NCI-H1092 (cell line): ENCODE results near the gene M6PR.
"Not testable (repeated sequence)": the region's sequence is repeated elsewhere in the genome, so short reads cannot be mapped to it uniquely, and the experiment has no call there.

Experiments
- DNase-seq: peaks from one replicate; lab custom pipeline; 2025; lab: John Stamatoyannopoulos, UW

Gene M6PR

DNA sequence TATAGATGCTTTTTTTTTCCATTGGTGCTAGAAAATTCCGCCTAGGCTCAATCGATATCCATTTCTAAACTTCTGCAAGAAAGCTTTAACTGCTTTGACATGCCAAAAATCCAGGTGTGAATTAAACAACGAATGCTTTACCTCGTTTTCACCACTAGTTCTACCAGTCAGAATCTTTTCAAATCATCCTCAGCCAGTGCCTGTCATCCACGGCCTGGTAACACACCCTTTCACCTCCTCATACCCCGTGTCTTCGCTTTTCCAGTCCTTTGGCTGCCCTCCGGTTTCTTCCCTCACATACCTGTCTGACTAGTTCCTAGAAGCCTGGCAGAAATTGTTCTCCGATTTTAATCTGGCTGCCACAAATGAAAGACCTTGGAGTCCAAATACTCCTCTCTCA, 36.5 kb downstream of the M6PR start:
- DNase-seq: peak; percentile 12

DNA sequence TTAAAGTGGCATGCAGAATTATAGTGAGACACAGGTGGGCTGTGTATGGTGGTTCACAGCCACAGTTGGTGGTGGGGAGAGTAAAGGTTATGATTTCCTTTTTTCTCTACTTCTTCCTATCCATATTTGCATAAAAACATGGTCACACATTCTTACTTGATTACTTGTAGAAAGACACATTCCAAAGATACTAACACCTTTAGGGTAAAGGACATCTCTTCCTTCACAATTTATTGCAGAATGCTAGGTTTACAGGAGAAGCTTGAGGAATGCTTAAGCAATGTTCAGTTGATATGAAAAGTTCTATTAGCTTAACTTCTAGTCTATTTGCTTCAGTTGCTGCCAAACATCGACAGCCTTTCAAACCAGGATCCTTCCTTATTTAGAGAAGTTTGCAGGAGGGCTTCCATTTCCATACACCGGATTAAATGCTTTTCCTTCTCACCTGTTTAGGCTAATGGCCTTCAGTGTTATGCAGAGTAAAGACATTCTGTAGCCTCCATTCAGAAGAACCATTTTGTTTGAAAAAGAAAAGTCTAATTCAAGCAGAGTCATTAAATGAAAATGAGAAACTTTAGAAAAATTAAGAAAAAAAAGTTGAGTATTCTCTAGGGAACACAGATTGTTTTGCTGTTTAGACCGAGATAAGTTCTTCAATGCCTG, 37.7 kb downstream of the M6PR start:
- no peak for DNase-seq

DNA sequence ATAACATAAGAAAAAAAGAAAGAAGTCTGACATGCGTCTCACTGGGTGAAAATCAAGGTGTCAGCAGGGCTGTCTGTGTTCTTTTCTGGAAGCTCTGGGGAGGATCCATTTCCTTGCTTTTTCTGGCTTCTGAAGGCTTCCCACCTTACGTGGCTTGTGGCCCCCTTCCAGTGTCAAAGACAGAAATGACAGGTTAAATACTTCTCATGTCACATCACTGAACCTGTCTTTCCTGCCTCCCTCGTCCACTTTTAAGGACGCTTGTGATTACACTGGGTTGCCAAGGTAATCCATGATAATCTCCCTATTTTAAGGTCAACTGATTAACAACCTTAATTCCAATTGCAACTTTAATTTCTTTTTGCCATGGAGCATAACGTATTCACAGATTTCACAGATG, 39.7 kb downstream of the M6PR start:
- DNase-seq: no peak

DNA sequence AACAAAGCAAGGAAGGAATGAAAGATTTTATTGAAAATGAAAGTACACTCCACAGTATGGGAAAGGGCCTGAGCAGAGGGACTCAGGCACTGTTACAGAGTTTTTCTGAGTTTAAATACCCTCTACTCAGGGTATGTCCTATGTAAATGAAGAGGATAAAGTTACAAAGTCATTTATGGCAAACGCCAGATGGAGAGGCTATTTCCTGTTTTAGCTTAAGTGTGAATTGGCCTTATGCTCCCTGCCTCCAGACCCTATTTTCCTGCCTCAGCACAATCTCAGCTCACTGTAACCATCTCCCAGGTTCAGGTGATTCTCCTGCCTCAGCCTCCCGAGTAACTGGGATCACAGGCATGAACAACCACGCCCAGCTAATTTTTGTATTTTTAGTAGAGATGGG, 41.9 kb downstream of the M6PR start:
- DNase-seq: no peak

DNA sequence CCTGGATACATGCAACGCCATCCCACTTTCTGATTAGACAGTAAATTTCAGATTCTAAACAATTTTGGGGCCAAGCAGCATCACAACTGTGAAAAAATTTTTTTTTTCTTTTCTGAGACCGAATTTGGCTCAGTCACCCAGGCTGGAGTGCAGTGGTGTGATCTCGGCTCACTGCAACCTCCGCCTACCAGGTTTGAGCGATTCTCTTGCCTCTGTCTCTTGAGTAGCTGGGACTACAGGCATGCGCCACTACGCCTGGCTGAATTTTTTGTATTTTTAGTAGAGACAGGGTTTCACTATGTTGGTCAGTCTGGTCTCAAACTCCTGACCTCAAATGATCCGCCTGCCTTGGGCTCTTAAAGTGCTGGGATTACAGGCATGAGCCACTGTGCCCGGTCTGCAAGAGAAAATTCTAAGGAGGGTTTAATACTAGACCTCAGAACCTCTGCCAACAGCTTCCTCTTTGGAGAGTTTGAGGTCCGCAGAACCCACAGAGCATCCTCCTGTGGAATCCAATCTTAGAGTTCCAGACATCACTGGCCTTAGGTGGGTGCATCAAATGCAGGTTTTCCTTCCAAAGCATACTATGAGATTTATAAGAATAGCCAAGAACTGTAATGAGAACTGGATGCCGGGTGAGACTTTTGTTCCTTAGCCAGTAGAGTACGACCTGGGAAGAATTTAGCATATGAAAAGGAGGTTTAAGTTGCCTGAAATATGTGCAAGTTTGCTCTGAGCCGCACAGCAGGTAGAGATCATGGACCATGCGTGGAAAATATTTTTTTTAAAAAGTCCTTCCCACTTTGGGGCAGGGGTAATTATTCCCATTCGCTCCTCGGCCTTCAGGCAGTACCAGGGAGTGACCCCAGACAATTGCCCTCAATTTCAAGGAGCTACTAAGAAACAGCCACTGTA, 42.9 kb downstream of the M6PR start:
- no peak for DNase-seq

DNA sequence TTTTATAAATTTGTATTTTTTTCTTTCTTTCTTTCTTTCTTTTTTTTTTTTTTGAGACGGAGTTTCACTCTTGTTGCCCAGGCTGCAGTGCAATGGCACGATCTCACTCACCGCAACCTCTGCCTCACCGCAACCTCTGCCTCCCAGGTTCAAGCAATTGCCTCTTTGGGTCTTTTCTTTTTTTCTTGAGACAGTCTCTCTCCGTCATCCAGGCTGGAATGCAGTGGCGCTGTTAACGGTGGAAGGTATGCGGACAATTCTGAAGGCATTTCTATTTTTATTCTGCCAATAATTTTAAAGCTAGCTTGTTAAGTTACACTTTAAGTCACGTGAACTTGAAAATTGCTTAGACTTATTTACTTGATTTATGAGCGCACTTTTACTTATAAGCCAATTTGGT, 43.9 kb downstream of the M6PR start:
- no peak for DNase-seq

DNA sequence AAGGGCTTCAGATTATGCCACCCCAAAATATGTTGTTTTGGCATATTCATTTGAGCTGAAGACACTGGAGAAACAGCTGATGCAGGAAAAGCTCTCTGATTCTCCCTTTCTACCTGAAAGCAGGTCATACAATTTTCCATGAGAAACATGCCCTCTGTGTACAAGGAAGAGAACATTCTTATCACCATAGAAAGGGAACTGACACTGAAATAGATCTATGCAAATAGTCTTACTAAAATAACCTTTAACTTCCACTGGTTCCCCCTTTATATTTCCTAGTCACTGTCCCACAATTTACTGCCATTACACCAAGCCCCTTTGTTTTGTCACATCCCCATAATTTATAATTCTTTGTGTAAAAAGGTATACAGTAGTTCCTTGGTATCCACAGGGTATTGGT, 44.8 kb downstream of the M6PR start:
- no peak for DNase-seq

DNA sequence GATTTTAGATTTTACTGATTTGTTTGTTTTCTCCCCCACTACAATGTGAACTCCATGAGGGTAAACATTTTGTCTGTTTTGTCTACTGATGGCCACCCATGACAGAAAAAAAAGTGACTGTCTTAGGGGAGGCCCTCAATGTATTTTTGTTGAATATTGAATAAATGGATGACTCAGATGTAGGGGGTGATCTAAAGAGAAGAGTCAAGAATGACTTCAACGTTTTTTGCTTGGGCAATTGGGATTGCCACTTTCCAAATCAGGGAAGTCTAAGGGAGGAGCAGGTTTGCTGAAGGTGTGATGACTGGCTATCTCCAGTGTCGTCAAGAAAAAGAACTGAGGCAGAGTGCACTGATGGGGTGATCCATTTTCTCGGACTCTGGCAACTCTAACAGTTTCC, 45.8 kb downstream of the M6PR start:
- DNase-seq: no peak

DNA sequence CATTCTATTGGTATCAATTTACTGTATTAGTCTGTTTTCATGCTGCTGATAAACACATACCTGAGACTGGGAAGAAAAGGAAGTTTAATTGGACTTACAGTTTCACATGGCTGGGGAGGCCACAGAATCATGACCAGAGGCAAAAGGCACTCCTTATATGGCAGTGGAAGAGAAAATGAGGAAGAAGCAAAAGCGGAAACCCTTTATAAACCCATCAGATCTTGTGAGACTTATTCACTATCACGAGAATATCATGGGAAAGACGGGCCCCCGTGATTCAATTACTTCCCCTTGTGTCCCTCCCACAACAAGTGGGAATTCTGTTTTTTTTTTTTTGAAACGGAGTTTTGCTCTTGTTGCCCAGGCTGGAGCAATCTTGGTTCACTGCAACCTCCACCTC, 46.7 kb downstream of the M6PR start:
- DNase-seq: not testable (repeated sequence)

DNA sequence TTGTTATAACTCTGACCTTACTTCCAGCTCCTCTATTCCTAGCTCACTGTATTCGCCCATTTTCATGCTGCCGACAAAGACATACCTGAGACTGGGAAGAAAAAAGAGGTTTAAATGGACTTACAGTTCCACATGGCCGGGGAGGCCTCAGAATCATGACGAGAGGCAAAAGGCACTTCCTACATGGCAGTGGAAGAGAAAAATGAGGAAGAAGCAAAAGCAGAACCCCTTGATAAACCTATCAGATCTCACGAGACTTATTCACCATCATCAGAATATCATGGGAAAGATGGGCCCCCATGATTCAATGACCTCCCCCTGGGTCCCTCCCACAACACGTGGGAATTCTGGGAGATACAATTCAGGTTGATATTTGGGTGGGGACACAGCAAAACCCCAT, 49.6 kb downstream of the M6PR start:
- DNase-seq: no peak

DNA sequence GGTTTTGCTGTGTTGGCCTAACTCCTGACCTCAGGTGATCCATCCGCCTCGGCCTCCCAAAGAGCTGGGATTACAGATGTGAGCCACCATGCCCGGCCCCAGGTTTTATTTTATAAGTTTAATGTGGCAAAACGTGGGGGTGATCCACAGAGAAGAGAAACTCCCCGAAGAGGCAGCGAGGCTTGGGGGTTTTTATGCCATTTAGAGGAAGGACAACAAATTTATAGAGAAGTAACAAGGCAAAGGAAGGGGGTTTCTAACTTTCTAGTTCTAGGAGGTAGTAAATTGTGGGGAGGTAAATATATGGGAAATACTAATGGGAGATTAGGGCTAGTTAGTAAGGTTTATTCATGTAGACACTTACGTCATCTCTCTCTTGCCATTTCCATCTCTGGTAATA, 52.4 kb downstream of the M6PR start:
- no peak for DNase-seq

DNA sequence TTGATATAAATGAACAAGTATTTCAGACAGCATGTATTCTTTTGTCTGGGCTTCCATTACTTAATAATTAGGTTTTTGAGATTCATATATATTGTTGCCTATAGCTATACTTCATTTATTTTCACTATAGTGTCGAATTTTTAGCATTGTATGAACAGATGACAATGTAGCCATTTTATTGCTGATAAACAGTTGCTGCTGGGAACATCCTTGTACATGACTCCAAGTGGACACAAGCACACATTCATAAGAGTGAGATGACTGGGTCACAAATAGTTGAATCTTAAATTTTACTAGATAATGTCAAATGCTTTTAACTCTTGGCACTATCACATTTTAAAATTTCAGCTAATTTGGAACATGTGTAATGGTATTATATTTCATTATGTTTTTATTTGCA, 54.5 kb downstream of the M6PR start:
- DNase-seq: no peak

DNA sequence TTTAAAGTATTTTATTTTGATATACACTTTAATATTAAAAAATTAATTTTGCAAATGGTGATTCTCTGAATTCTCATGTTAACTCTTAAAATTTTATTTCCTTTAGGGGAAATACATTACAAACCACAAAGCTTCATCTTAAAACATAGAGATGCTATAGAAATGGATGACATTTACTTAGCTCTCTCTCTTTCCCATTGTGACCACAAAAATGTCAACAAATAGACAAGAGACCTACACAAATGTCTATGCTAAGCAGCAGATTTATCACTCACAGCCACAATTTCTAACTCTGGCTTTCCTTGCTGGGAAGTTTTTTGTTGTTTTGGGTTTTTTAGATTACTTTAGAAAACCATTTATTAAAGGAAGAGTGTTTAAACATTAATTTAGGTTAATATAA, 55.1 kb downstream of the M6PR start:
- DNase-seq: no peak

DNA sequence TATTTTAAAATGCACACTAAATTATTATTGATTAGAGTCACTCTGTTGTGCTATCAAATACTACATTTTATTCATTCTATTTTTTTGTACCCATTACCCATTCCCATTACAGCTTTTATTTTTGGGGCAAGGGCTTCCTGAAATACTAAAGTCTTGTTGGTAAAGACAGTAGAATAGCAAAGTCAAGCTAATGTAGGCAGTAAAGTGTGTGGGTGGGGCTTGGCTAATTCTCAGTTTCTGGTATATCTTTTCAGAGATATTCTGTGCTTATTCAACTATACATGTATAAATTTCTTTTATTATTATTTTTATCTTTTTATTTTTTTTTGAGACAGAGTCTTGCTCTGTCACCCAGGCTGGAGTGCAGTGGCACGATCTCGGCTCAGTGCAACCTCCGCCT, 57.5 kb downstream of the M6PR start:
- no peak for DNase-seq
